AG04449 (cell line): Measurements from ENCODE around the gene RNF115.
"Not testable (repeated sequence)": the region's sequence is repeated elsewhere in the genome, so short reads cannot be mapped to it uniquely, and the experiment has no call there.

Experiments
- CTCF ChIA-PET: fragments of 350-600 bp; formaldehyde crosslinking; extraction: SDS; loops from one replicate; lab custom pipeline; 2021; ENCODE audit warnings: antibody characterized with exemption; lab: Yijun Ruan, JAX
- POLR2A ChIA-PET: fragments of 400-600, 350-600 bp; formaldehyde crosslinking; extraction: SDS; loops from one replicate; lab custom pipeline; 2020; ENCODE audit warnings: antibody characterized with exemption, inconsistent platforms; lab: Yijun Ruan, JAX
- DNase-seq: peaks from one replicate; pipeline ENCODE4 v3.0.0-alpha.2; 2010; ENCODE audit warnings: low read depth, low spot score
- H3K4me3 ChIP-seq: 2 replicates; pipeline ENCODE4 v1.5.1; 2011; ENCODE audit warnings: low read depth, mild to moderate bottlenecking, control low read depth, low read length
- TF ChIP-seq, protein P1 (sequence below): IDR thresholded peaks from one replicate; pipeline ENCODE4 v1.5.1; 2011; ENCODE audit warnings: mild to moderate bottlenecking, moderate library complexity, low read length, control low read depth, inconsistent platforms; ENCODE audit not compliant: insufficient read depth; ENCODE audit errors: missing control alignments

Gene RNF115

DNA sequence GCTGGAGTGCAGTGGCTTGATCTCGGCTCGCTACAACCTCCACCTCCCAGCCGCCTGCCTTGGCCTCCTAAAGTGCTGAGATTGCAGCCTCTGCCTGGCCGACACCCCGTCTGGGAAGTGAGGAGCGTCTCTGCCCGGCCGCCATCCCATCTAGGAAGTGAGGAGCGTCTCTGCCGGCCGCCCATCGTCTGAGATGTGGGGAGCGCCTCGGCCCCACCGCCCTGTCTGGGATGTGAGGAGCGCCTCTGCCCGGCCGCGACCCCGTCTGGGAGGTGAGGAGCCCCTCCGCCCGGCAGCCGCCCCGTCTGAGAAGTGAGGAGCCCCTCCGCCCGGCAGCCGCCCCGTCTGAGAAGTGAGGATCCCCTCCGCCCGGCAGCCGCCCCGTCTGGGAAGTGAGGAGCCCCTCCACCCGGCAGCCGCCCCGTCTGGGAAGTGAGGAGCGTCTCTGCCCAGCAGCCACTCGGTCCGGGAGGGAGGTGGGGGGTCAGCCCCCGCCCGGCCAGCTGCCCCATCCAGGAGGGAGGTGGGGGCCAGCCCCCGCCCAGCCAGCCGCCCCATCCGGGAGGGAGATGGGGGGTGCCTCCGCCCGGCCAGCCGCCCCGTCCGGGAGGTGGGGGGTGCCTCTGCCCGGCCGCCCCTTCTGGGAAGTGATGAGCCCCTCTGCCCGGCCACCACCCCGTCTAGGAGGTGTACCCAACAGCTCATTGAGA is 59.5 kb downstream of the RNF115 start:
- POLR2A ChIA-PET, CTCF ChIA-PET, DNase-seq, H3K4me3 ChIP-seq: not testable (repeated sequence)

DNA sequence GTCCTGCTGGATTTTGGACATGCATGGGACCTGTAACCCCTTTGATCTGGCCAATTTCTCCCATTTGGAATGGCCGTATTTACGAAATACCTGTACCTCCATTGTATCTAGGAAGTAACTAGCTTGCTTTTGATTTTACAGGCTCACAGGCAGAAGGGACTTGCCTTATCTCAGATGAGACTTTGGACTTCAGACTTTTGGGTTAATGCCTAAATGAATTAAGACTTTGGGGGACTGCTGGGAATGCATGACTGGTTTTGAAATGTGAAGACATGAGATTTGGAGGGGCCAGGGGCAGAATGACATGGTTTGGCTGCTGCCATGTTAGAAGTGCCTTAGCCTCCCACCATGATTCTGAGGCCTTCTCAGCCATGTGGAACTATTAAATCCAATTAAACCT is 61.9 kb downstream of the RNF115 start:
- CTCF ChIA-PET, DNase-seq, POLR2A ChIA-PET, H3K4me3 ChIP-seq: not testable (repeated sequence)

DNA sequence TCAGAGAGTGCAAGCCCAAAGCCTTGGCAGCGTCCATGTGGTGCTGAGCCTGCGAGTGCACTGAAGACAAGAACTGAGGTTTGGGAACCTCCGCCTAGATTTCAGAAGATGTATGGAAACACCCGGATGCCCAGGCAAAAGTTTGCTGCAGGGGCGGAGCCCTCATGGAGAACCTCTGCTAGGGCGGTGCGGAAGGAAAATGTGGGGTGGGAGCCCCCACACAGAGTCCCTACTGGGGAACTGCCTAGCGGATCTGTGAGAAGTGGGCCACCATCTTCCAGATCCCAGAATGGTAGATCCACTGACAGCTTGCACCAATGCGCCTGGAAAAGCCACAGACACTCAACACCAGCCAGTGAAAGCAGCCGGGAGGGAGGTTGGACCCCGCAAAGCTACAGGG is 62.4 kb downstream of the RNF115 start:
- DNase-seq, CTCF ChIA-PET, POLR2A ChIA-PET, H3K4me3 ChIP-seq: not testable (repeated sequence)

DNA sequence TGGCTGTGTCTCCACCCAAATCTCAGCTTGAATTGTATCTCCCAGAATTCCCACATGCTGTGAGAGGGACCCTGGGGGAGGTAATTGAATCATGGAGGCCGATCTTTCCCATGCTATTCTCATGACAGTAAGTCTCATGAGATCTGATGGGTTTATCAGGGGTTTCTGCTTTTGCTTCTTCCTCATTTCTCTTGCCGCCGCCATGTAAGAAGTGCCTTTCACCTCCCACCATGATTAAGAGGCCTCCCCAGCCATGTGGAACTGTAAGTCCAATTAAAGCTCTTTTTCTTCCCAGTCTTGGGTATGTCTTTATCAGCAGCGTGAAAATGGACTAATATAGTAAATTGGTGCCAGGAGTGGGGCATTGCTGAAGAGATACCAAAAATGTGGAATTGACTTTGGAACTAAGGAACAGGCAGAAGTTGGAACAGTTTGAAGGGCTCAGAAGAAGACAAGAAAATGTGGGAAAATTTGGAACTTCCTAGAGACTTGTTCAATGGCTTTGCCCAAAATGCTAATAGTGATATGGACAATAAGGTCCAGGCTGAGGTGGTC is 63.4 kb downstream of the RNF115 start:
- DNase-seq, H3K4me3 ChIP-seq, POLR2A ChIA-PET: not testable (repeated sequence)
- CTCF ChIA-PET = interaction anchor here (2.1 kb wide), 1 partner anchor 39 kb away, joined by 12 read pairs; no protein-coding TSS in a partner anchor

DNA sequence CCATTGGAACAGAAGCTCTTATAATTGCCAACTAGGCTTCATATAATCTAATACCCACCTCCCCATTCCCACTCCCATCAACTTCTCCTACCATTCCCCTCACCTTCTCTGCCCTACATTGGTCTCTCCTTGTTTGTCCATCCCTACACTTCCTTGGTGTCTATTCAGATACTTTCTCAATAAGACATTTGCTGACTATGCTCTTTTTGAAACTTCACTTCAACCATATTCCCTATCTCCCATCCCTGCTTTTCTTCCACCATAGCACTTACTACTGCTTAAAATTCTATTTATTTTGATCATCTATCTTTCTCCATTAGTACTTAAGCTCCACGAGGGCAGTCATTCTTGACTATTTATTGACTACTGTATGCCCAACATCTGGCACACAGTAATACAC is 64.2 kb downstream of the RNF115 start:
- TF ChIP-seq, protein P1, sequence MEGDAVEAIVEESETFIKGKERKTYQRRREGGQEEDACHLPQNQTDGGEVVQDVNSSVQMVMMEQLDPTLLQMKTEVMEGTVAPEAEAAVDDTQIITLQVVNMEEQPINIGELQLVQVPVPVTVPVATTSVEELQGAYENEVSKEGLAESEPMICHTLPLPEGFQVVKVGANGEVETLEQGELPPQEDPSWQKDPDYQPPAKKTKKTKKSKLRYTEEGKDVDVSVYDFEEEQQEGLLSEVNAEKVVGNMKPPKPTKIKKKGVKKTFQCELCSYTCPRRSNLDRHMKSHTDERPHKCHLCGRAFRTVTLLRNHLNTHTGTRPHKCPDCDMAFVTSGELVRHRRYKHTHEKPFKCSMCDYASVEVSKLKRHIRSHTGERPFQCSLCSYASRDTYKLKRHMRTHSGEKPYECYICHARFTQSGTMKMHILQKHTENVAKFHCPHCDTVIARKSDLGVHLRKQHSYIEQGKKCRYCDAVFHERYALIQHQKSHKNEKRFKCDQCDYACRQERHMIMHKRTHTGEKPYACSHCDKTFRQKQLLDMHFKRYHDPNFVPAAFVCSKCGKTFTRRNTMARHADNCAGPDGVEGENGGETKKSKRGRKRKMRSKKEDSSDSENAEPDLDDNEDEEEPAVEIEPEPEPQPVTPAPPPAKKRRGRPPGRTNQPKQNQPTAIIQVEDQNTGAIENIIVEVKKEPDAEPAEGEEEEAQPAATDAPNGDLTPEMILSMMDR = no peak
- no peak for DNase-seq
- ChIA-PET POLR2A (no interaction called here), CTCF (interaction anchor here (2.1 kb wide), 1 partner anchor 39 kb away, joined by 12 read pairs; no protein-coding TSS in a partner anchor)
- H3K4me3 ChIP-seq = no peak overlapping the region

DNA sequence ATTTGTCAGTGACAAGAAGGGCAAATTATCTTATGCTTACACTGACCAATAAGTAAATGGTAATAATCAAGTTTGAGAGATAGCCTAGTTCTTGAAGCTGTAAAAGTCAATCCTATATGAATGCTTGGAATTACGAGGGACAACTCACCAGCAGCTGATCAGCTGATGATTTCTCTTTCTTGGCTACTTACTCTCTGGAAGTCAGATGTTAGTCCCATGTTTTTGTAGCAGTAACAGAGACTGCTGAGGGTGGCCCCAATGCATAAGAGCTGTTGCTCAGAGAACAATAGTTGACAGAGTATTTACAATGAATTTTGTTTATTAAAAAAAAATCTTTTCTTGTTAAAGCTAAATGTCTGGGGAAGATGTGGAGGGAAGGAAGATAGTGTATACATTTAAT is 65.3 kb downstream of the RNF115 start:
- POLR2A ChIA-PET = no interaction called here
- no peak for DNase-seq
- TF ChIP-seq, protein P1 = no peak
- H3K4me3 ChIP-seq = no peak overlapping the region
- CTCF ChIA-PET = interaction anchor here (0.9 to 2.1 kb wide), 3 partner anchors 15 to 66 kb away, joined by 3 to 12 read pairs (median 5); no protein-coding TSS in a partner anchor

DNA sequence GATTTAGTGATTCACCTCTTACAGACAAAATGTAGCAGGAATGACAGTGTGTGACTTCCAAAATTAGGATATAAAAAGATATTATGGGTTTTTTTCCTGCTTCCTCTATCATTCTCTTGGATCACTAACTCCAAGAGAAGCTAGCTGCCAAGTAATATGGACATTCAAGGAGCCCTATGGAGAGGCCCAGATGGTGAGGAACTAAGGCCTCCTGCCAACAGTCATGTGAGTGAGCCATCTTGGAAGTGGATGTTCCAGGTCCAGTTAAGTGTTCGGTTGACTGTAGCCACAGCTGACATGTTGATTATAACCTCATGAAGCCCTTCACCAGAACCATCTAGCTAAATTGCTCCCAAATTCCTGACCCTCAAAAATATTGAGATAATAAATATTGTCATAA is 65.8 kb downstream of the RNF115 start:
- TF ChIP-seq, protein P1 = no peak
- no peak overlapping the region for H3K4me3 ChIP-seq
- ChIA-PET CTCF (interaction anchor here (2.1 kb wide), 1 partner anchor 37 kb away, joined by 12 read pairs; no protein-coding TSS in a partner anchor), POLR2A (no interaction called here)
- DNase-seq = no peak

DNA sequence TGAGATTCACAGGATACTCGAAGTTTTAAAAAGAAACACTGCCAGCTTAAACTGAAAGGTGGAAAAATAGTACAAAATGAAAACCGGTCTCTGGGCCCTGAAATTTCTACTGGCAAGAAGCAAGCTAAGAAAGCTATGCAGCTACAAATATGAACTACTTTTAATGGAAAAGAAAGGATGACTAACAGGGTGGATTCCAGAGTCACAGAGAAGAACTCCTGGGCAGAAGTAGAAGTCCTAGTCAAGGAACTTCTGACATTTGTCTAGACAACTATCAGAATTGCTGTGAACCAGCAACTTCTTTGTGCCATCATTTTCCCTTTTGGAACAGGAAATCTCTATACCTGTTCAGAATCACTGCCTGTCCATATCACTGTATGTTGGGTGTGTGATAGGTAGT is 66.5 kb downstream of the RNF115 start:
- DNase-seq = no peak
- ChIA-PET CTCF (no interaction called here), POLR2A (no interaction called here)
- H3K4me3 ChIP-seq = no peak overlapping the region
- TF ChIP-seq, protein P1 = no peak
